ENCODE results near the gene PPP1R12B.

DNA sequence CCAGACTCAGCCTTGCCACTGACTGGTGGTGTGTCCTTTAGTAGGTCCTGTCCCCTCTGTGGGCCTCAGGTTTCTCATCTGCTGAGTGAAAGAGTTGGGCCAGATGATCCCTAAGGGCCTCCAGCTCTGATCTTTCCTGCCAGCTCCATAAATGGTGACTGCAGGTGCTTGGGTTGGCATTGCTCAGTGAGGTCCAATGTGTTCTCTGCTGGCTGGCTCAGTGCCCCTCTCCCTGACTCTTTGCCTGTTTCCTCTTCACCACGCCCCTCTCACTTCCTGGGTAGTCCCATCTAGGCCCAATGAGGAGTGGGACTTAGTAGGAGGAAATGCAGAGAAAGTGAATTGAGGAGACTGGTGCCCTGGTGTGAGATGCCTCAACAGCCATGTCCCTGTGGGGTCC lies 43.3 kb upstream of the PPP1R12B start:
- TF ChIP-seq, protein P1, sequence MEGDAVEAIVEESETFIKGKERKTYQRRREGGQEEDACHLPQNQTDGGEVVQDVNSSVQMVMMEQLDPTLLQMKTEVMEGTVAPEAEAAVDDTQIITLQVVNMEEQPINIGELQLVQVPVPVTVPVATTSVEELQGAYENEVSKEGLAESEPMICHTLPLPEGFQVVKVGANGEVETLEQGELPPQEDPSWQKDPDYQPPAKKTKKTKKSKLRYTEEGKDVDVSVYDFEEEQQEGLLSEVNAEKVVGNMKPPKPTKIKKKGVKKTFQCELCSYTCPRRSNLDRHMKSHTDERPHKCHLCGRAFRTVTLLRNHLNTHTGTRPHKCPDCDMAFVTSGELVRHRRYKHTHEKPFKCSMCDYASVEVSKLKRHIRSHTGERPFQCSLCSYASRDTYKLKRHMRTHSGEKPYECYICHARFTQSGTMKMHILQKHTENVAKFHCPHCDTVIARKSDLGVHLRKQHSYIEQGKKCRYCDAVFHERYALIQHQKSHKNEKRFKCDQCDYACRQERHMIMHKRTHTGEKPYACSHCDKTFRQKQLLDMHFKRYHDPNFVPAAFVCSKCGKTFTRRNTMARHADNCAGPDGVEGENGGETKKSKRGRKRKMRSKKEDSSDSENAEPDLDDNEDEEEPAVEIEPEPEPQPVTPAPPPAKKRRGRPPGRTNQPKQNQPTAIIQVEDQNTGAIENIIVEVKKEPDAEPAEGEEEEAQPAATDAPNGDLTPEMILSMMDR (IDR thresholded peaks at IDR 0.05), result no peak
- TF ChIP-seq EP300 (IDR thresholded peaks at IDR 0.05), result no peak
- no peak for TF ChIP-seq POLR2A (IDR thresholded peaks at IDR 0.05)
